GM12878 (cell line): Measurements from ENCODE around the gene SPATA24. TPM values are rescaled to one million over a fixed set of nuclear protein-coding genes. Genes with fewer than 3 reads are reported as not detected.
A peak's percentile ranks its signal among the peaks of the same experiment; 100 is the strongest.

ENCODE experiments used
- BACH1 ChIP-seq: fragments of 450-650 bp; IDR thresholded peaks from 2 replicates; pipeline ENCODE4 v1.6.1; 2017; ENCODE audit warnings: mild to moderate bottlenecking, borderline replicate concordance
- BHLHE40 ChIP-seq, 2 experiments: fragments of 450-650 bp in 1 of 2; IDR thresholded peaks; 2 replicates each; pipeline ENCODE4 v1.6.1; 2011 to 2017; ENCODE audit warnings: low read depth in 2 of 2, borderline replicate concordance in 1 of 2, improper control_type of control experiment in 1 of 2, low read length in 1 of 2, mild to moderate bottlenecking in 1 of 2
- ETV6 ChIP-seq, 2 experiments: fragments of 450-650 bp in 1 of 2; IDR thresholded peaks in 1 of 2; conservative IDR thresholded peaks in 1 of 2; 2 replicates each; pipeline ENCODE4 v1.6.1; 2014; ENCODE audit warnings: antibody characterized with exemption in 1 of 2, borderline replicate concordance in 1 of 2, low read depth in 1 of 2, mild to moderate bottlenecking in 1 of 2, moderate library complexity in 1 of 2
- MYB ChIP-seq: fragments of 150-350 bp; IDR thresholded peaks from 2 replicates; pipeline ENCODE4 v1.6.1; 2014; ENCODE audit warnings: mild to moderate bottlenecking, low read depth, low read length, borderline replicate concordance
- ZBTB33 ChIP-seq: fragments of 450-650 bp; IDR thresholded peaks from 2 replicates; pipeline ENCODE4 v1.6.1; 2017; ENCODE audit warnings: mild to moderate bottlenecking
- ZNF687 ChIP-seq: fragments of 450-650 bp; IDR thresholded peaks from 2 replicates; pipeline ENCODE4 v1.6.1; 2017; ENCODE audit warnings: mild to moderate bottlenecking, moderate library complexity
- polyA plus RNA-seq, 11 experiments: library from polyadenylated mRNA; depleted of rRNA in 4 of 11; unstranded in 6 of 11; stranded (reverse) in 5 of 11; fragments of >200 nt; fragmentation: Nextera tagmentation in 4 of 11; fragmentation: Illumina TruSeq in 1 of 11; extraction: Ambion mirVana in 4 of 11; extraction: Trizol in 1 of 11; gene quantifications; 1 replicate in 1 of 11; 2 replicates in 10 of 11; pipeline versions ENCODE4 v1.2.1 to v1.2.3, GENCODE V29; 2011 to 2016; ENCODE audit warnings: inconsistent platforms in 2 of 11, missing spikeins in 2 of 11, low read depth in 1 of 11
- total RNA-seq, 4 experiments: library from RNA; depleted of rRNA in 3 of 4; stranded (reverse); fragments of >200 nt in 3 of 4; fragmentation: Illumina TruSeq in 1 of 4; extraction: Trizol in 1 of 4; gene quantifications; 2 replicates each; pipeline versions ENCODE4 v1.2.1 to v1.2.3, GENCODE V29; 2013 to 2021

Gene SPATA24
- total and polyA plus RNA-seq, 10 of the 15 experiments (the other 5 are each of a cell fraction or from before 2014, with no cell fraction given): 4.1 to 9.8 (median 7.3) TPM

DNA sequence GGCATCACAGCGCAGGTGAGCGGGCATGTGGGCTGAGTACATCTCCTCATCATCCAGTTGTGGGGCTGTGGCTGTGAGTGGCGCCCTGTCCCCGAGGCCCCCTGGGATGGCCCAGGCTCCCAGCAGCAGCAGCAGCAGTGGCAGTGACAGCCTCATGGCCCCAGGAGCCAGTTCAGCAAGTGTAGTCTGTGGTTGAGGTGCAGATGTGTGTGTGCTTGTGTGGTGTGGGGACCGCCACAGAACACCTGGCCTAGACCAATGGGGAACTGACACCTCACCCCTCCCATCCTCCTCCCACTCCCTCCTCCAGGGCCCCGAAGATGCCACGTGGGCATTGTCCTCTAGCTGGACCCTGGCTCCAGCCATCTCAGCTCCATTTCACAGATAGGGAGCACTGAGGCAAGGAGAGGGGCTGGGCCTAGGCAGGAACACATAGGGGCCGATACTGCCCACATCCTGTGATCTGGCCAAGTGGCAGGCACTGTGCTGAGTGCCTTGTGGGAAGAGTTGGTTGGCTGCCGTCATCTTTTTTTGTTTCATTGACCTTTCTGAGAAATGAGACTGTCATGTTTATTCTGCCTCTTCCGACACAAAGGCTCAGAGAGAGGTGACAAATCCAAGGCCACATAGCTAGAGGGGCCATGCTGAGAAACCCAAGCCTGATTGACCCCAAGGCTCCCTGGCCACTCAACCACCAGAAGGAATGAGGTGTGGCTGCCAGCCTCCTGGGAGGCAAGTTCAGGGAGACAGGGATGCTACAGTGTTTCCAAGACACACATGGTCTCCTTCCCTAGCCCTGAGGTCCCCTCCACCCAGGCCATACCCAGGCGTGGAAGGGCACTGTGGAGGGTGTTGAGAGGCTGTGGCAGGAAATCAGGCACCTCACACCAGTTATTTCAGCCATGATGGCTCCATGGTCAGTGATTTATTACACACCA is 13.9 kb downstream of the SPATA24 start, which contains the start of gene MZB1 (continued):
- peak; percentile 96 for TF ChIP-seq ZNF687
- no peak for TF ChIP-seq MYB
- peak; percentile 77; the same call in 1 of the 2 replicates for TF ChIP-seq BACH1
- peak; percentile 14; the same call in 1 of the 2 replicates for TF ChIP-seq ZBTB33
- peak; percentile 82 to 92 for TF ChIP-seq BHLHE40 (IDR thresholded peaks at IDR 0.05; ENCODE audit: borderline replicate concordance in 1 of 2, low read depth in 2 of 2, low read length in 1 of 2)
- no peak for TF ChIP-seq ETV6 (conservative IDR thresholded peaks at IDR 0.05 in 1 of 2, IDR thresholded peaks at IDR 0.05 in 1 of 2; ENCODE audit: borderline replicate concordance in 1 of 2, low read depth in 1 of 2)
